ENCODE data around the gene IKZF1.
A peak's percentile ranks its signal among the peaks of the same experiment; 100 is the strongest.

The IKZF1 gene

DNA sequence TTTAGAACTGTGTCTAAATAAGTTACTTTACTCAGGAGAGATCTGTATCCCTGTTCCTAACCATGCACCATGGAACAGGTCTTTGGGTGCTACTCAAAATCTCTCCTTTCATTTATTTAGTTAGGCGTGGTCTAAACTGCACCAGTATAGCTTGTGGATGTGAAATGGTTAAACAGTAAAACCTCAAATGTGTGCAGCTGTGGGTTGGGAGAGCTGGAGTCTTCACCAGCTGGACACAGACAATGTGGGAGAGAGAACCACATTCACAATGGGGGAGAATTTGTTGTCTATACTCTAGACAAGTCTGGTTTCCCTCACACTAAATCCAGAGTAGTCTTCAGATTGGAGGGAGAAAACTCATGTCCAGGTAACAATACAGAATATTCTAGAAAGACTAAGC, 31.2 kb upstream of the IKZF1 start:
- H3K9me3 ChIP-seq (ENCODE audit: control extremely low read depth in 1 of 5, control insufficient read depth in 4 of 5, insufficient read depth in 2 of 5, low read depth in 1 of 5, low read length in 4 of 5): peaks cover 0 to 4% (median 0%) of the 10 kb centered on the region in 5 experiments
- no peaks in the 10 kb centered on the region for H3K27me3 ChIP-seq (replicated peaks in 2 of 5; ENCODE audit: control insufficient read depth in 4 of 5, insufficient read depth in 5 of 5, low read length in 4 of 5)
- no peak for DNase-seq
- POLR2A ChIA-PET: no interaction called here
- WGBS (ENCODE audit: insufficient coverage): no CpG with 5 or more reads among the region's 1 CpG
- H3K4me1 ChIP-seq (ENCODE audit: control extremely low read depth in 1 of 4, control insufficient read depth in 4 of 4, insufficient read depth in 4 of 4, low read length in 3 of 4): peaks cover 10 to 41% (median 26%) of the 10 kb centered on the region in 4 experiments
- CTCF ChIA-PET: interaction anchor here (0.9 to 2.8 kb wide), 13 partner anchors 8 to 131 kb away, joined by 3 to 12 read pairs (median 4); no protein-coding TSS in a partner anchor
- H3K27ac ChIP-seq (ENCODE audit: insufficient read depth in 1 of 2, low read depth in 1 of 2, low read length in 2 of 2, poor library complexity in 1 of 2, severe bottlenecking in 2 of 2): no peak overlapping the region
- no peaks in the 10 kb centered on the region for H3K36me3 ChIP-seq (ENCODE audit: control insufficient read depth in 4 of 4, insufficient read depth in 4 of 4, low read length in 3 of 4)
- no peak overlapping the region for H3K4me3 ChIP-seq (ENCODE audit: control insufficient read depth in 1 of 7, extremely low read depth in 1 of 7, insufficient read depth in 4 of 7, low read depth in 2 of 7, low read length in 6 of 7)

DNA sequence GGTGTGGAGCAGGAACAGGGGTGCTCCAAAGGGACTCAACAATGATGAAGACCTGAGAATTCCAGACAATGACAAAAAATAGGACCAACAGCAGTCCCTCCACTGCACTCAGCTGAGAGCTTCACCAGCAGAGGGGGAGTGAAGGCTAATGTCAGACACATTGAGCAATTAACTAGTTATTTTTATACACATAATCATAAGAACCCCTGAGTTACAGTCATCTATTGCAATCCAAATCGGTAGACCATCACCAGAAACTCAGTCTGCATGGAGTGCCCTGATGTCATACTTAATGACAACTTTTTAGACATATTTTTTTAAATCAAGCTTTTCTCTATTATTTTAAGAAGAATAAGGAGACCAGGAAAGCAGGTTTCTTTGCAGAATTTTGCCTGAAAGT, 30.6 kb upstream of the IKZF1 start:
- no peak for DNase-seq
- ChIA-PET CTCF (interaction anchor here (0.5 to 2.8 kb wide), 12 partner anchors 8 to 131 kb away, joined by 3 to 12 read pairs (median 4); no protein-coding TSS in a partner anchor), POLR2A (no interaction called here)
- peaks cover 0 to 4% (median 0%) of the 10 kb centered on the region in 5 experiments for H3K9me3 ChIP-seq (ENCODE audit: control extremely low read depth in 1 of 5, control insufficient read depth in 4 of 5, insufficient read depth in 2 of 5, low read depth in 1 of 5, low read length in 4 of 5)
- peaks cover 9 to 35% (median 21%) of the 10 kb centered on the region in 4 experiments for H3K4me1 ChIP-seq (ENCODE audit: control extremely low read depth in 1 of 4, control insufficient read depth in 4 of 4, insufficient read depth in 4 of 4, low read length in 3 of 4)
- H3K27me3 ChIP-seq (replicated peaks in 2 of 5; ENCODE audit: control insufficient read depth in 4 of 5, insufficient read depth in 5 of 5, low read length in 4 of 5): no peaks in the 10 kb centered on the region
- 100% methylated on average over 1 of the region's 1 CpG for WGBS (ENCODE audit: insufficient coverage)
- H3K4me3 ChIP-seq (ENCODE audit: control insufficient read depth in 1 of 7, extremely low read depth in 1 of 7, insufficient read depth in 4 of 7, low read depth in 2 of 7, low read length in 6 of 7): no peak overlapping the region
- no peak overlapping the region for H3K27ac ChIP-seq (ENCODE audit: insufficient read depth in 1 of 2, low read depth in 1 of 2, low read length in 2 of 2, poor library complexity in 1 of 2, severe bottlenecking in 2 of 2)
- no peaks in the 10 kb centered on the region for H3K36me3 ChIP-seq (ENCODE audit: control insufficient read depth in 4 of 4, insufficient read depth in 4 of 4, low read length in 3 of 4)

DNA sequence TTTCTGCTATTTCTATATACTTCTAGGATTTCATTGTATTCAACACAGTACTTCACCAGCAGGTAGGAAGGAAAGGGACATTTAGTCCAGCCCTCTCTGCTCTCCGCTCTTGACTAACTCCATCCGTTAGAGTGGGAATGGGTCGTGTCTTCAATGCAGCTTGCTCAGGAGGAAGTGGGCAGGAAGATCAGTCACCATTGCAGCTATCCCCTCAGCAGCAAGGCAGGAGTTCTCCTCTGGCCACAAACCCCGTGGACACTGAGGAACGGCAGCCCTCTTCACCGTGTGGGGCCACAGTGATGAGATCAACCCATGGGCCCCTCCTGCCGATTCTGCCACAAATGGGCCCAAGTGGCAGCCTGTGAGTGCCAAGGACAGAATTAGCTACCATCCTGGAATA, 30.2 kb upstream of the IKZF1 start:
- peak in 2 of 3 donors; percentile 56 to 68 for DNase-seq
- Histone ChIP-seq H3K4me3 (ENCODE audit: control insufficient read depth in 1 of 7, extremely low read depth in 1 of 7, insufficient read depth in 4 of 7, low read depth in 2 of 7, low read length in 6 of 7) (peak overlapping the region in 2 of 7 experiments; percentile 13 to 26), H3K4me1 (ENCODE audit: control extremely low read depth in 1 of 4, control insufficient read depth in 4 of 4, insufficient read depth in 4 of 4, low read length in 3 of 4) (peaks cover 5 to 30% (median 16%) of the 10 kb centered on the region in 4 experiments), H3K36me3 (ENCODE audit: control insufficient read depth in 4 of 4, insufficient read depth in 4 of 4, low read length in 3 of 4) (no peaks in the 10 kb centered on the region), H3K27me3 (replicated peaks in 2 of 5; ENCODE audit: control insufficient read depth in 4 of 5, insufficient read depth in 5 of 5, low read length in 4 of 5) (no peaks in the 10 kb centered on the region), H3K9me3 (ENCODE audit: control extremely low read depth in 1 of 5, control insufficient read depth in 4 of 5, insufficient read depth in 2 of 5, low read depth in 1 of 5, low read length in 4 of 5) (peaks cover 0 to 4% (median 0%) of the 10 kb centered on the region in 5 experiments), H3K27ac (ENCODE audit: insufficient read depth in 1 of 2, low read depth in 1 of 2, low read length in 2 of 2, poor library complexity in 1 of 2, severe bottlenecking in 2 of 2) (no peak overlapping the region)
- ChIA-PET POLR2A (interaction anchor here (0.5 kb wide), 1 partner anchor 65 kb away, joined by 3 read pairs; no protein-coding TSS in a partner anchor), CTCF (interaction anchor here (0.5 to 2.8 kb wide), 12 partner anchors 9 to 132 kb away, joined by 3 to 12 read pairs (median 4); no protein-coding TSS in a partner anchor)
- WGBS (ENCODE audit: insufficient coverage): 18% methylated on average over 4 of the region's 7 CpGs

DNA sequence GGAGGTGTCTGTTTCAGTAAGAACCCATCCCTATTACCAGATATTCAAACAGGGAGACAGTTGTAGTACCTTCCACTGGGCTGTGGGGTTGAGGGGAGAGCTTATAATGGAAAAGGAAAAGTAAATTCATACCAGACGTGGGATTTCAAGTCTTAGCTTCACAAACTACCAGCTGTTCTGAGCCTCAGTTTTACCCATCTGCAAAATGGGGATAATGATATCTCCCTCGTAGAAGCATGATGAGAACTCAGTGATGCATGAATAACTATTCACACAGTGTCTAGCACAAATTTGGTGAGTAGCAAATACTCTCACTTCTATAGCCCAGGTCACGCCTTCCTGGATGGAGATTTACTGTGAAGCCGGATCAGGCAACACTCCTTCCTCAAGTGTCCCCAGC, 29.1 kb upstream of the IKZF1 start:
- POLR2A ChIA-PET: no interaction called here
- whole genome bisulfite sequencing (ENCODE audit: insufficient coverage): 100% methylated on average over 2 of the region's 4 CpGs
- Histone ChIP-seq H3K27ac (ENCODE audit: insufficient read depth in 1 of 2, low read depth in 1 of 2, low read length in 2 of 2, poor library complexity in 1 of 2, severe bottlenecking in 2 of 2) (no peak overlapping the region), H3K9me3 (ENCODE audit: control extremely low read depth in 1 of 5, control insufficient read depth in 4 of 5, insufficient read depth in 2 of 5, low read depth in 1 of 5, low read length in 4 of 5) (peaks cover 0 to 2% (median 0%) of the 10 kb centered on the region in 5 experiments), H3K27me3 (replicated peaks in 2 of 5; ENCODE audit: control insufficient read depth in 4 of 5, insufficient read depth in 5 of 5, low read length in 4 of 5) (no peaks in the 10 kb centered on the region), H3K4me3 (ENCODE audit: control insufficient read depth in 1 of 7, extremely low read depth in 1 of 7, insufficient read depth in 4 of 7, low read depth in 2 of 7, low read length in 6 of 7) (no peak overlapping the region), H3K4me1 (ENCODE audit: control extremely low read depth in 1 of 4, control insufficient read depth in 4 of 4, insufficient read depth in 4 of 4, low read length in 3 of 4) (peaks cover 5 to 29% (median 10%) of the 10 kb centered on the region in 4 experiments), H3K36me3 (ENCODE audit: control insufficient read depth in 4 of 4, insufficient read depth in 4 of 4, low read length in 3 of 4) (no peaks in the 10 kb centered on the region)
- DNase-seq: no peak
- CTCF ChIA-PET: interaction anchor here (1.0 to 2.3 kb wide), 4 partner anchors 10 to 62 kb away, joined by 3 to 7 read pairs (median 4); no protein-coding TSS in a partner anchor

DNA sequence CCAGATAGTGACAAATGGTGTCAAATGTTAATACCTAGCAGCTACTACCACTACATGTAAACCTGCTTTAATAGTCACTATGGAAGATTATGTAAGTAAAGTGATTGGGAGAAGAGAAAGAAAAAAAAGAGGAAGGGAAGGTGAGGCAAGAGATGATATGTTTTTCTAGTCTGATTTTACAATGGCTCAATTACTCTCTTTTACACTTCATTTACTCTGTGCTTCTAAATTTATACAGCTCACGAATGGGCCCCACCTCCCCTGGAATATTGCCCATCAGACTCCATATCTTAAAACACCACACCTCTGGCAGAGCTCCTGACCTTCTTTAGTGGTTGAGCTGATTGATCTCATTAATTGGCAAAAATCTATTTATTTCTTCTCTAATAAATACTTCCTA, 28.0 kb upstream of the IKZF1 start:
- no peaks in the 10 kb centered on the region for H3K27me3 ChIP-seq (replicated peaks in 2 of 5; ENCODE audit: control insufficient read depth in 4 of 5, insufficient read depth in 5 of 5, low read length in 4 of 5)
- H3K4me1 ChIP-seq (ENCODE audit: control extremely low read depth in 1 of 4, control insufficient read depth in 4 of 4, insufficient read depth in 4 of 4, low read length in 3 of 4): peaks cover 11 to 36% (median 16%) of the 10 kb centered on the region in 4 experiments
- CTCF ChIA-PET: interaction anchor here (0.9 to 1.5 kb wide), 5 partner anchors 15 to 90 kb away, joined by 3 to 4 read pairs (median 3); no protein-coding TSS in a partner anchor
- 0% methylated on average over 1 of the region's 1 CpG for WGBS (ENCODE audit: insufficient coverage)
- no peak for DNase-seq
- no peak overlapping the region for H3K4me3 ChIP-seq (ENCODE audit: control insufficient read depth in 1 of 7, extremely low read depth in 1 of 7, insufficient read depth in 4 of 7, low read depth in 2 of 7, low read length in 6 of 7)
- H3K9me3 ChIP-seq (ENCODE audit: control extremely low read depth in 1 of 5, control insufficient read depth in 4 of 5, insufficient read depth in 2 of 5, low read depth in 1 of 5, low read length in 4 of 5): no peaks in the 10 kb centered on the region
- no peaks in the 10 kb centered on the region for H3K36me3 ChIP-seq (ENCODE audit: control insufficient read depth in 4 of 4, insufficient read depth in 4 of 4, low read length in 3 of 4)
- POLR2A ChIA-PET: interaction anchor here (0.6 kb wide), 1 partner anchor 62 kb away, joined by 3 read pairs; no protein-coding TSS in a partner anchor
- no peak overlapping the region for H3K27ac ChIP-seq (ENCODE audit: insufficient read depth in 1 of 2, low read depth in 1 of 2, low read length in 2 of 2, poor library complexity in 1 of 2, severe bottlenecking in 2 of 2)

DNA sequence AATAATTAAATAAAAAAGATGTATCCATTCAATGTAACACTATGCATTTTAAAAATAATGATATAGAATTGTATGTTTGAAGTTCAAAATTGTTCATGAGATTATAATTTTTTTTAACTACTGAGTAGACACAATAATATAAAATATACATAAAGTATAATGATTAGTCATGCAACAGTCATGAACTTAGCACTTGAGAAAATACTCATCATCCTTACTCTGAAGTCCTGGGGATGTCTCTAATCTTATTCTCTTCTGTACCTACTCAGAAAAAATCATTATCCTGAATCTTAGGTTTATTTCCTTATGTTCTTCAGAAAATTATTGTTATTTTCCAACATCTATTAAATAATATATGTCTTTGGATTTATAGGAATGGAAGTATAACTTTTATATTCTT, 26.4 kb upstream of the IKZF1 start:
- Histone ChIP-seq H3K4me3 (ENCODE audit: control insufficient read depth in 1 of 7, extremely low read depth in 1 of 7, insufficient read depth in 4 of 7, low read depth in 2 of 7, low read length in 6 of 7) (no peak overlapping the region), H3K36me3 (ENCODE audit: control insufficient read depth in 4 of 4, insufficient read depth in 4 of 4, low read length in 3 of 4) (no peaks in the 10 kb centered on the region), H3K27me3 (replicated peaks in 2 of 5; ENCODE audit: control insufficient read depth in 4 of 5, insufficient read depth in 5 of 5, low read length in 4 of 5) (no peaks in the 10 kb centered on the region), H3K27ac (ENCODE audit: insufficient read depth in 1 of 2, low read depth in 1 of 2, low read length in 2 of 2, poor library complexity in 1 of 2, severe bottlenecking in 2 of 2) (no peak overlapping the region), H3K4me1 (ENCODE audit: control extremely low read depth in 1 of 4, control insufficient read depth in 4 of 4, insufficient read depth in 4 of 4, low read length in 3 of 4) (peaks cover 16 to 49% (median 32%) of the 10 kb centered on the region in 4 experiments), H3K9me3 (ENCODE audit: control extremely low read depth in 1 of 5, control insufficient read depth in 4 of 5, insufficient read depth in 2 of 5, low read depth in 1 of 5, low read length in 4 of 5) (no peaks in the 10 kb centered on the region)
- ChIA-PET POLR2A (no interaction called here), CTCF (interaction anchor here (1.3 kb wide), 1 partner anchor 47 kb away, joined by 3 read pairs; no protein-coding TSS in a partner anchor)
- DNase-seq: no peak

DNA sequence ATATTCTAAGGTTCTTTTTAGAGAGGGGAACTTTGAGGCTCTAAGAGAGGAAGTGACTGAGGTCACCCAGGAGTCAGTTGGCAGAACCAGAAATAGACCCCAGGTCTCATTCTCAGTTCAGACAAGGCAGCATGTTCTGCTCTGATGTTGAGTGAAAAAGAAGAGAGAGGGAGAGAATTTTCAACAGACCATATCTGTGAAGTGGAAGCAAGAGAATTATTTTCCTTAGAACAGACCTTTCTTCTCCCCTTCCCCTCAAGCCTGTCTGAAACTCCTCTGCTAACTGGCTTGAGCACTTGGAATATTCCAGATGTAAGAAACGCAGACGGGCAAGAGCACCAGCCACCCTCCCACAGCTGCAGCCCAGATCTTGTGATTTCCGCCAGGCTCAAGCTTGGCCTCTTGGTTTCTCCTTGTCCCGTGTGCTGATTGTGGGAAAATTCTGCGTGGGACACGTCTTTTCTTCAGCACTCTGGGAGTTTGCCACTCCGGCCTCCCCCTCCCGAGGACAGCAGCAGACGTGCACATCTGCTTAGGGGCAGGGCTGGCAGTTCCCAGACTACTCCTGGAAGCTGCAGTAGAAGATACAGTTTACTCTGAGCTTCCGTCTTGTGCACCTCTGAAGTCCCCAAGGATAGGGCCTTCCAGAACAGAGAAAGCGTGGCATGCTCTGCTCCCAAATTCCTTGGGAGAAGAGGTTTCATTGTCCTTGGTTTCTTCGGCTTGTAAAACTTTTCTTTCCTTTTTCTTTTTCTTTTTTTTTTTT, 22.7 kb upstream of the IKZF1 start:
- Histone ChIP-seq H3K4me3 (ENCODE audit: control insufficient read depth in 1 of 7, extremely low read depth in 1 of 7, insufficient read depth in 4 of 7, low read depth in 2 of 7, low read length in 6 of 7) (peak overlapping the region in 5 of 7 experiments; percentile 3 to 48 (median 43)), H3K27me3 (replicated peaks in 2 of 5; ENCODE audit: control insufficient read depth in 4 of 5, insufficient read depth in 5 of 5, low read length in 4 of 5) (no peaks in the 10 kb centered on the region), H3K4me1 (ENCODE audit: control extremely low read depth in 1 of 4, control insufficient read depth in 4 of 4, insufficient read depth in 4 of 4, low read length in 3 of 4) (peaks cover 17 to 57% (median 46%) of the 10 kb centered on the region in 4 experiments), H3K36me3 (ENCODE audit: control insufficient read depth in 4 of 4, insufficient read depth in 4 of 4, low read length in 3 of 4) (no peaks in the 10 kb centered on the region), H3K9me3 (ENCODE audit: control extremely low read depth in 1 of 5, control insufficient read depth in 4 of 5, insufficient read depth in 2 of 5, low read depth in 1 of 5, low read length in 4 of 5) (no peaks in the 10 kb centered on the region), H3K27ac (ENCODE audit: insufficient read depth in 1 of 2, low read depth in 1 of 2, low read length in 2 of 2, poor library complexity in 1 of 2, severe bottlenecking in 2 of 2) (peak overlapping the region in 1 of 2 experiments; percentile 64)
- WGBS (ENCODE audit: insufficient coverage): 33% methylated on average over 10 of the region's 12 CpGs
- POLR2A ChIA-PET: interaction anchor here (1.1 to 1.6 kb wide), 2 partner anchors 10 to 23 kb away, joined by 3 to 5 read pairs; partner anchors contain the start of gene IKZF1
- peak in 2 of 3 donors; percentile 77 to 85 for DNase-seq
- CTCF ChIA-PET: interaction anchor here (0.7 to 2.4 kb wide), 7 partner anchors 12 to 71 kb away, joined by 3 to 7 read pairs (median 3); no protein-coding TSS in a partner anchor
